H9 (cell line): ENCODE results near the gene RNF186. TPM values are rescaled to one million over a fixed set of nuclear protein-coding genes. Genes with fewer than 3 reads are reported as not detected.

ENCODE experiments used
- DNase-seq: peaks from one replicate; pipeline ENCODE4 v3.0.0-alpha.2; 2017
- H2AFZ ChIP-seq: one replicate; pipeline ENCODE4 v1.6.1; 2013; ENCODE audit warnings: mild to moderate bottlenecking, low read length, control low read depth, moderate library complexity
- H2AK5ac ChIP-seq: 2 replicates; pipeline ENCODE4 v1.6.1; 2013; ENCODE audit warnings: low read length, control low read depth, mixed read lengths; ENCODE audit not compliant: insufficient read length
- H2BK120ac ChIP-seq: one replicate; pipeline ENCODE4 v1.6.1; 2013; ENCODE audit warnings: low read depth, mild to moderate bottlenecking, low read length, control low read depth, inconsistent platforms; ENCODE audit not compliant: poor library complexity, severe bottlenecking
- H2BK12ac ChIP-seq: 2 replicates; pipeline ENCODE4 v1.6.1; 2013; ENCODE audit warnings: low read length, control low read depth, mixed read lengths, low read depth; ENCODE audit not compliant: insufficient read length
- H2BK15ac ChIP-seq: 2 replicates; pipeline ENCODE4 v1.6.1; 2013; ENCODE audit warnings: low read depth, low read length, control low read depth
- H2BK20ac ChIP-seq: one replicate; pipeline ENCODE4 v1.6.1; 2013; ENCODE audit warnings: low read depth, mild to moderate bottlenecking, low read length, control low read depth, inconsistent platforms; ENCODE audit not compliant: poor library complexity, severe bottlenecking
- H2BK5ac ChIP-seq: 2 replicates; pipeline ENCODE4 v1.6.1; 2013; ENCODE audit warnings: low read length, control low read depth, mixed read lengths; ENCODE audit not compliant: insufficient read length
- H3K14ac ChIP-seq: 2 replicates; pipeline ENCODE4 v1.6.1; 2013; ENCODE audit warnings: low read length, control low read depth; ENCODE audit not compliant: insufficient read depth
- H3K18ac ChIP-seq: 2 replicates; pipeline ENCODE4 v1.6.1; 2013; ENCODE audit warnings: low read depth, mild to moderate bottlenecking, mixed read lengths, low read length, control low read depth; ENCODE audit not compliant: insufficient read length
- H3K23ac ChIP-seq: 2 replicates; pipeline ENCODE4 v1.6.1; 2013; ENCODE audit warnings: low read length, control low read depth, mixed read lengths, low read depth; ENCODE audit not compliant: insufficient read length
- H3K23me2 ChIP-seq: 2 replicates; pipeline ENCODE4 v1.6.1; 2013; ENCODE audit warnings: low read depth, mild to moderate bottlenecking, mixed read lengths, low read length, control low read depth; ENCODE audit not compliant: insufficient read length, poor library complexity, severe bottlenecking
- H3K27ac ChIP-seq: 2 replicates; pipeline ENCODE4 v1.5.1; 2013; ENCODE audit warnings: low read length, control low read depth, mixed read lengths, low read depth; ENCODE audit not compliant: insufficient read length
- H3K27me3 ChIP-seq: 2 replicates; pipeline ENCODE4 v1.6.1; 2013; ENCODE audit warnings: low read length, control low read depth, inconsistent platforms; ENCODE audit not compliant: insufficient read depth
- H3K4ac ChIP-seq: 2 replicates; pipeline ENCODE4 v1.6.1; 2013; ENCODE audit warnings: low read depth, mild to moderate bottlenecking, control low read depth, inconsistent platforms, low read length, moderate library complexity
- H3K4me1 ChIP-seq: 2 replicates; pipeline ENCODE4 v1.6.1; 2013; ENCODE audit warnings: low read length, control low read depth, inconsistent platforms; ENCODE audit not compliant: insufficient read depth
- H3K4me2 ChIP-seq: 2 replicates; pipeline ENCODE4 v1.6.1; 2013; ENCODE audit warnings: low read length, control low read depth, mixed read lengths; ENCODE audit not compliant: insufficient read length, insufficient read depth
- H3K56ac ChIP-seq: 2 replicates; pipeline ENCODE4 v1.6.1; 2013; ENCODE audit warnings: low read depth, mild to moderate bottlenecking, mixed read lengths, low read length, control low read depth; ENCODE audit not compliant: insufficient read length
- H3K79me1 ChIP-seq: 2 replicates; pipeline ENCODE4 v1.6.1; 2013; ENCODE audit warnings: low read depth, mild to moderate bottlenecking, moderate library complexity, low read length, control low read depth, inconsistent platforms; ENCODE audit not compliant: insufficient read depth, poor library complexity, severe bottlenecking
- H3K79me2 ChIP-seq: 2 replicates; pipeline ENCODE4 v1.6.1; 2013; ENCODE audit warnings: low read length, control low read depth, inconsistent platforms; ENCODE audit not compliant: insufficient read depth
- H3K9ac ChIP-seq: 2 replicates; pipeline ENCODE4 v1.6.1; 2013; ENCODE audit warnings: low read length, control low read depth, mixed read lengths; ENCODE audit not compliant: insufficient read length; ENCODE audit errors: extremely low read depth
- H3K9me3 ChIP-seq: one replicate; pipeline ENCODE4 v1.6.1; 2013; ENCODE audit warnings: low read depth, low read length, inconsistent platforms; ENCODE audit not compliant: control insufficient read depth
- H3T11ph ChIP-seq: one replicate; pipeline ENCODE4 v1.6.1; 2013; ENCODE audit warnings: mild to moderate bottlenecking, low read length, control low read depth, inconsistent platforms
- H4K20me1 ChIP-seq: one replicate; pipeline ENCODE4 v1.6.1; 2013; ENCODE audit not compliant: control insufficient read depth, insufficient read length, insufficient read depth
- H4K5ac ChIP-seq: 2 replicates; pipeline ENCODE4 v1.6.1; 2013; ENCODE audit warnings: low read depth, mild to moderate bottlenecking, mixed read lengths, low read length, control low read depth; ENCODE audit not compliant: insufficient read length
- H4K8ac ChIP-seq: replicated peaks from 2 replicates; pipeline ENCODE4 v1.6.1; 2013; ENCODE audit warnings: low read length, control low read depth, mixed read lengths, low read depth; ENCODE audit not compliant: insufficient read length
- H4K91ac ChIP-seq: 2 replicates; pipeline ENCODE4 v1.6.1; 2013; ENCODE audit warnings: low read depth, mild to moderate bottlenecking, moderate library complexity, mixed read lengths, low read length, control low read depth; ENCODE audit not compliant: insufficient read length
- H3K27ac Mint-ChIP-seq, 3 experiments: 2 replicates in 2 of 3; 3 replicates in 1 of 3; pipeline ENCODE4 v1.8.0; 2020 to 2021; ENCODE audit warnings: mixed read lengths in 3 of 3, mild to moderate bottlenecking in 1 of 3, moderate library complexity in 1 of 3
- H3K27me3 Mint-ChIP-seq: 2 replicates; pipeline ENCODE4 v1.8.0; 2021; ENCODE audit warnings: low read depth, mild to moderate bottlenecking, moderate library complexity, mixed read lengths
- H3K36me3 Mint-ChIP-seq, 3 experiments: 2 replicates in 2 of 3; 3 replicates in 1 of 3; pipeline ENCODE4 v1.8.0; 2020 to 2021; ENCODE audit warnings: low read depth in 3 of 3, mixed read lengths in 3 of 3; ENCODE audit not compliant: insufficient read depth in 1 of 3
- H3K4me1 Mint-ChIP-seq, 2 experiments: 2 replicates each; pipeline ENCODE4 v1.8.0; 2020; ENCODE audit warnings: mixed read lengths in 2 of 2
- H3K4me3 Mint-ChIP-seq, 2 experiments: 2 replicates in 1 of 2; 3 replicates in 1 of 2; pipeline ENCODE4 v1.8.0; 2020 to 2021; ENCODE audit warnings: mild to moderate bottlenecking in 2 of 2, mixed read lengths in 2 of 2, moderate library complexity in 1 of 2
- H3K9me3 Mint-ChIP-seq, 2 experiments: 2 replicates in 1 of 2; 3 replicates in 1 of 2; pipeline ENCODE4 v1.8.0; 2020; ENCODE audit warnings: mild to moderate bottlenecking in 2 of 2, mixed read lengths in 2 of 2, moderate library complexity in 1 of 2
- CTCF ChIP-seq: fragments of 200-600 bp; sonication (generic); conservative IDR thresholded peaks from 3 replicates; pipeline ENCODE4 v1.8.0; 2021; ENCODE audit warnings: antibody characterized with exemption, mild to moderate bottlenecking
- WGBS: extraction: QIAGEN DNeasy Blood & Tissue Kit; methylation state at CpG from one replicate; pipeline ENCODE4 v1.1.7; 2013; ENCODE audit warnings: missing lambda C conversion rate, low lambda C conversion rate, mixed read lengths; ENCODE audit not compliant: insufficient read length; ENCODE audit errors: extremely low coverage; 5-methylcytosine and 5-hydroxymethylcytosine counted together
- total RNA-seq: library from RNA; stranded (reverse); gene quantifications from 2 replicates; pipeline ENCODE4 v1.2.1, GENCODE V29; 2021

Gene RNF186
- total RNA-seq, 1 experiment from 2014 or later: not detected

GRCh38 chr1:19770436-19771190 is 44.5 kb downstream of the RNF186 start:
- H3K23ac ChIP-seq: no peak overlapping the region
- H2BK15ac ChIP-seq: no peak overlapping the region
- no peak for DNase-seq
- no peak overlapping the region for H2BK20ac ChIP-seq
- H3K27ac ChIP-seq: no peak overlapping the region
- peaks cover 4% of the 10 kb centered on the region; the same call in 1 of the 2 replicates for H3K4me1 ChIP-seq
- no peak overlapping the region for H3K9ac ChIP-seq
- Mint-ChIP-seq H3K9me3 (no peaks in the 10 kb centered on the region), H3K4me3 (no peak overlapping the region), H3K4me1 (peaks cover 20 to 31% of the 10 kb centered on the region in 2 experiments), H3K27me3 (peaks cover 47% of the 10 kb centered on the region), H3K27ac (no peak overlapping the region), H3K36me3 (no peaks in the 10 kb centered on the region)
- H4K20me1 ChIP-seq: peaks cover 2% of the 10 kb centered on the region
- H3K4ac ChIP-seq: no peak overlapping the region
- H3K4me2 ChIP-seq: no peak overlapping the region
- H3K79me1 ChIP-seq: no peaks in the 10 kb centered on the region
- H2BK120ac ChIP-seq: no peak overlapping the region
- no peak overlapping the region for H3K14ac ChIP-seq
- no peak overlapping the region for H3K56ac ChIP-seq
- no peaks in the 10 kb centered on the region for H3K27me3 ChIP-seq
- no peak overlapping the region for H3K18ac ChIP-seq
- H3K9me3 ChIP-seq: no peaks in the 10 kb centered on the region
- no peak overlapping the region for H3T11ph ChIP-seq
- no peak overlapping the region for H4K91ac ChIP-seq
- H3K79me2 ChIP-seq: no peaks in the 10 kb centered on the region
- H4K5ac ChIP-seq: no peak overlapping the region
- no peak overlapping the region for H2BK5ac ChIP-seq
- TF ChIP-seq CTCF: no peak
- no peak overlapping the region for H2BK12ac ChIP-seq
- no CpG with 5 or more reads among the region's 10 CpGs for WGBS
- H2AFZ ChIP-seq: no peak overlapping the region
- no peak overlapping the region for H2AK5ac ChIP-seq
- H4K8ac ChIP-seq: no peak overlapping the region
- no peaks in the 10 kb centered on the region for H3K23me2 ChIP-seq
